ENCODE data around the gene ENTPD8.

ENTPD8 gene

DNA sequence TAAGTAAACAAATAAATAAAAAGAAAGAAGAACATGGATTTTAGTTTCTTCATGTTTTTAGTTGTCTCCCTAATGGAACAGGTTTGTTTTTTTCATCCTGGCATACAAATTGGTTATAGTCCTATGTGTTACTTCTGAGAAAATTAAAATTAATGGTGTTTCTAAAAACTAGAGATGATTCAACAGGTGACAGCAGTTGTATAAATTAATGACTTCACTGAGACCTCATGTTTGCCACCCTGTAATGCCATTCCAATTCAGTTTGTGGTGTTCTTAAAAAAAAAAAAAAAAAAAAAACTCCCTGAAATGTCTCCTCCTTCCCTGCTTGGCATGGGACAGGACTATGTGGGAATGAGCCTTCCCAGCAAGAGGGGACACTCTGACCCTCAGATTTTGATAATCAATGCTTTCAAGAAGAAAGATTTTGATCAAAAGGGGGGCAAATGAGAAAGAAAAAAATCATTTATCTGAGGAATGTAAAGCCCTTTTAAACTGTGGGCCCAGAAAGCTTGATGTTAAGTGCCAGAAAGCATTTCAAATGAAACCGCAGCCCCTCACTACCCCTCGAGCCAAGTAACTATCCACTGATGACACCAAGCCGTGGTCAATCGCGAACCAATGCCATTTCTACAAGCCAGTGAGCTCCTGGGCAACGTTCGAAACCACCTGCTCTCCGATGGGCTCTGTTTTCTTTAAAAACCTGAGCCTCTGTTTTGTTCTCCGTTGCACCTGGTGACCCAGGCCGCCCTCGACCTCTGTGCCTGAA is 19.1 kb downstream of the ENTPD8 start:
- H3K27ac ChIP-seq (ENCODE audit: insufficient read depth, low read length, poor library complexity, severe bottlenecking), result no peak overlapping the region

DNA sequence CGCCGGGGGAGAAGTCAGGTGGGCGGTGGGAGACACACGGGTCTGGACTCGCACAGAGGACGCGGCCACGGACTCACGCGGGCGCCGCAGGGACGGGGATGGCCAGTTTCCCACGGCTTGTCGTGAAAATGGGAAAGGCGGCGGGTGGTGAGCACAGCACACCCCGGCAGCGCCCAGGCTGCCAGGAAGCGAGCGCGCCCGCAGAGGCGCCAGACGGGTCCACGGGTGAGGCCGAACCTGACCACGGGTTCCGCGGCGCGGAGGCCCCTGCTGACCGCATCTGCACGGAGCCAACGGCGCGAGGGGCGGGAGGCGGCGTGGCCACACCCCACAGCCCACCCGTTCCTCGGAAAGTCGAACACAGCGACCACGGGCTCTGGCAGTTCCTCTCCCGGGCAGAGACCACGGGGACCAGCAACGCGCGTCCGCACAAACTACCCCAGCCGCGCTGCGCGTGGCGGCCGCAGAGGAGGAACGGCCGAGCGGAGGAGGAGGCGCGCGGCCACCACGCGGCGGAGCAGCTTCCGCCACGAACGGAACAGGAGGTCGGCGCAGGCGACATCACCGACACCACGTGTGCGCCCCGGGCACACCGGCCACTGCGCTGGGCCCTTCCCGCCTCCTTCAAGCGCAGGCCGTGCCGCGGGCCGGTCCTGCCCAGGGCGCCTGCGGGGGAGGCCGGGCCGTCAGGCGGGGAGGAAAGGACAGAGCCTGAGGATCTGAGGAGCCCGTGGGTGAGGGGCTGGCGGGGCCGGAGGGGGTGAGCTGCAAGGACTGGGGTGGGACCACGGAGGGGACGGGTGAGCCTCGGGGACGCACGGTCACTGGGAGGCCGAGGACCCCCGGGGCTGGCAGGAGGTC is 23.8 kb downstream of the ENTPD8 start:
- Histone ChIP-seq H3K36me3 (ENCODE audit: control insufficient read depth, insufficient read depth, low read length) (no peaks in the 10 kb centered on the region), H3K4me3 (ENCODE audit: insufficient read depth, low read depth, low read length, poor library complexity, severe bottlenecking) (peak overlapping the region; percentile 42), H3K27ac (ENCODE audit: insufficient read depth, low read length, poor library complexity, severe bottlenecking) (no peak overlapping the region), H3K9me3 (ENCODE audit: control insufficient read depth, low read length) (no peaks in the 10 kb centered on the region), H3K27me3 (replicated peaks; ENCODE audit: control insufficient read depth, insufficient read depth, low read length, poor library complexity, severe bottlenecking) (no peaks in the 10 kb centered on the region), H3K4me1 (ENCODE audit: control insufficient read depth, insufficient read depth, low read length, poor library complexity, severe bottlenecking) (peaks cover 6% of the 10 kb centered on the region)
- DNase-seq, result no peak

More for the DNA sequence above, 19.1 kb downstream of the ENTPD8 start:
- no peaks in the 10 kb centered on the region for H3K27me3 ChIP-seq (replicated peaks; ENCODE audit: control insufficient read depth, insufficient read depth, low read length, poor library complexity, severe bottlenecking)
- H3K4me3 ChIP-seq (ENCODE audit: insufficient read depth, low read depth, low read length, poor library complexity, severe bottlenecking), result peak overlapping the region; percentile 57
- H3K36me3 ChIP-seq (ENCODE audit: control insufficient read depth, insufficient read depth, low read length), result no peaks in the 10 kb centered on the region
- peaks cover 12% of the 10 kb centered on the region for H3K4me1 ChIP-seq (ENCODE audit: control insufficient read depth, insufficient read depth, low read length, poor library complexity, severe bottlenecking)
- no peaks in the 10 kb centered on the region for H3K9me3 ChIP-seq (ENCODE audit: control insufficient read depth, low read length)
- no peak for DNase-seq

DNA sequence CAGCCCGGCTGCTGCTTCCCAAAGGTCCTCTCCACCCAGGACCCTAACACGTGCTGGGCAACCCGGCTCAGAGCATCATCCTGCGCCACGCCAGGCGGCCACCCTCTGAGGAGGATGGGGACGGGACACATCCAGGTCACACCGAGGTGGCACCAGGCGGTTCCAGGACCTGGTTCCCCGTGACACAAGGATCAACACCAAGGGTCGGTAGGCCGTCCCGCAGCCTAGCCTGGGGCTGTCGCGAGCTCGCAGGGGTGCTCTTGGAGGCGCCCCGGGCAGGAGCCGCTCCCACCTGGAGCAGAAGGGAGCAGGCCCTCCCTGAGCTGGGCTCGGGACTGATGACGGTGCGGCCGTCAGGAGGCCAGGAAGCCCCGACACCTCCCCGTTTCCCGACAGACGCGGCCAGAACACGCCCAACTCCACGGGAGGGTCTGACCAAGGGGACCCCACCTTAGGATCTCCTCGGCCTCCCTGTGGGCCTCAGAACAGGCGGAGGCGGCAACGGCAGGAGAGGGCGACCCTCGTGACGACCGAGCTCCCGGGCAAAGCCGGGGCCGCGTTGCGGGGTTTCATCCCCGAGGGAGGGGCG is 24.5 kb downstream of the ENTPD8 start:
- Histone ChIP-seq H3K36me3 (ENCODE audit: control insufficient read depth, insufficient read depth, low read length) (no peaks in the 10 kb centered on the region), H3K4me1 (ENCODE audit: control insufficient read depth, insufficient read depth, low read length, poor library complexity, severe bottlenecking) (peaks cover 4% of the 10 kb centered on the region), H3K4me3 (ENCODE audit: insufficient read depth, low read depth, low read length, poor library complexity, severe bottlenecking) (no peak overlapping the region), H3K9me3 (ENCODE audit: control insufficient read depth, low read length) (no peaks in the 10 kb centered on the region), H3K27me3 (replicated peaks; ENCODE audit: control insufficient read depth, insufficient read depth, low read length, poor library complexity, severe bottlenecking) (no peaks in the 10 kb centered on the region), H3K27ac (ENCODE audit: insufficient read depth, low read length, poor library complexity, severe bottlenecking) (no peak overlapping the region)
- no peak for DNase-seq

DNA sequence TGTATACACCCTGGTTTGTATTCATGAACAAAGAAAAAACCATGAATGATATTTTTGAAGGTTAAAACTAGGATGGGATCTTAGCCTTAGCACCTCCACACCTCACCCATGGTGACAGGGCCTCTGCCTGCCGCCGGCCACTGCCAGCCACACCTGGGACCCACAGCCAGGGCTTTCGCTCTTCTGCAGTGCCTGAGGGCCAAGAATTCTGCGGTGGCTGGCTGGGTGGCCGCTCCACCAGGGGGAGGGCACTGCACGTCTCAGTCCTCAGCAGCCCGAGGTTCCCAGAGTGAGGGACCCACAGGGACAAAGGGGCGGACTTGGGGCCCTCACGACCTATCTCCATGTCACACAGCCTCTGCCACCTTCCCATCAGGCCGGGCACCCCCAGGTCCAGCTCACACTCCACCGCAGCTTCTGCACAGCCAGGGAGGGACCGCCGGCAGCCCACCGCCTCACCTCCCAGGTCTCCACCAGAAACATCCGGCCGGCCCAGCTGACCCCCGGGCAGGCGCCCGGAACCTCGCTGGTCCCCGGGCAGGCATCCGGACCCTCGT is 25.1 kb downstream of the ENTPD8 start:
- Histone ChIP-seq H3K27me3 (replicated peaks; ENCODE audit: control insufficient read depth, insufficient read depth, low read length, poor library complexity, severe bottlenecking) (no peaks in the 10 kb centered on the region), H3K4me3 (ENCODE audit: insufficient read depth, low read depth, low read length, poor library complexity, severe bottlenecking) (no peak overlapping the region), H3K36me3 (ENCODE audit: control insufficient read depth, insufficient read depth, low read length) (no peaks in the 10 kb centered on the region), H3K27ac (ENCODE audit: insufficient read depth, low read length, poor library complexity, severe bottlenecking) (no peak overlapping the region), H3K4me1 (ENCODE audit: control insufficient read depth, insufficient read depth, low read length, poor library complexity, severe bottlenecking) (peaks cover 8% of the 10 kb centered on the region), H3K9me3 (ENCODE audit: control insufficient read depth, low read length) (no peaks in the 10 kb centered on the region)
- DNase-seq, result no peak

DNA sequence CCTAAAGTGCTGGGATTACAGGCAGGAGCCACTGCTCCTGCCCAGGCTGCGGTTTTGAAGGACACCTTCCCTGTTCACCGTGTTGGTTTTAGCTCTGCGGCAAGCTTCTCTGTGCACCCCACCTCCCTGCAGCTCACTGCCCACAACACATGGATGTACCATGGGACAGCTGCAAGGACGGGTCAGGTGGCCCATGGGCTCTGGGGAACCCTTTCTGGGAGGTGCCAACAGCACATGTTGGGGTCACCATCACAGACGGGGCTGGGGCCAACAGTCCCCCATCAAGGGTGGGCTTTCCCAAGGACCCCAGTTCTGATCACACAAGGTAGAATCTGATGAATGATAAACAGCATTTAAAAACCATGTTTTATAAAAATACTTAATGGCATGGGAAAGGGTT is 25.7 kb downstream of the ENTPD8 start:
- no peak overlapping the region for H3K27ac ChIP-seq (ENCODE audit: insufficient read depth, low read length, poor library complexity, severe bottlenecking)

DNA sequence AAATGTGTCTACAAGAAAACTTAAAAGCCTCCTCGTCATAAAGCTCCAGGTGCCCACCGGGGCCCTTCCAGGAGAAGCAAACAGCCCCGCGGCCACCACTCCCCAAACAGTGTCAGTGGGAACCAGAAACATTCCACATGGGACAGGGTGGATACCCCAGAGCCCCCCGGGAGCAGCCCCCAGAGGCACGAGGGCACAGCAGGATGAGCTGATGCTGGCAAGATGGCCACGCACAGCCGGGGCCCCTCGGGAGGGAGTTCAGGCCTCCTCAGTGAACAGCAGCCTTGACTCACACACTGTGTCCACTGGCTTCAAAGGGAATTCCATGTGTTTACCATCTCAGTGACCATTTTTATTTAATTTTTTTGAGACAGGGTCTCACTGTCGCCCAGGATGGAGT is 28.7 kb downstream of the ENTPD8 start:
- Histone ChIP-seq H3K27ac (ENCODE audit: insufficient read depth, low read length, poor library complexity, severe bottlenecking) (no peak overlapping the region), H3K4me3 (ENCODE audit: insufficient read depth, low read depth, low read length, poor library complexity, severe bottlenecking) (no peak overlapping the region), H3K27me3 (replicated peaks; ENCODE audit: control insufficient read depth, insufficient read depth, low read length, poor library complexity, severe bottlenecking) (no peaks in the 10 kb centered on the region), H3K36me3 (ENCODE audit: control insufficient read depth, insufficient read depth, low read length) (no peaks in the 10 kb centered on the region), H3K4me1 (ENCODE audit: control insufficient read depth, insufficient read depth, low read length, poor library complexity, severe bottlenecking) (peaks cover 17% of the 10 kb centered on the region), H3K9me3 (ENCODE audit: control insufficient read depth, low read length) (no peaks in the 10 kb centered on the region)
- no peak for DNase-seq

More for the DNA sequence above, 25.7 kb downstream of the ENTPD8 start:
- DNase-seq, result no peak
- Histone ChIP-seq H3K9me3 (ENCODE audit: control insufficient read depth, low read length) (no peaks in the 10 kb centered on the region), H3K4me3 (ENCODE audit: insufficient read depth, low read depth, low read length, poor library complexity, severe bottlenecking) (no peak overlapping the region), H3K4me1 (ENCODE audit: control insufficient read depth, insufficient read depth, low read length, poor library complexity, severe bottlenecking) (peaks cover 14% of the 10 kb centered on the region), H3K36me3 (ENCODE audit: control insufficient read depth, insufficient read depth, low read length) (no peaks in the 10 kb centered on the region), H3K27me3 (replicated peaks; ENCODE audit: control insufficient read depth, insufficient read depth, low read length, poor library complexity, severe bottlenecking) (no peaks in the 10 kb centered on the region)

DNA sequence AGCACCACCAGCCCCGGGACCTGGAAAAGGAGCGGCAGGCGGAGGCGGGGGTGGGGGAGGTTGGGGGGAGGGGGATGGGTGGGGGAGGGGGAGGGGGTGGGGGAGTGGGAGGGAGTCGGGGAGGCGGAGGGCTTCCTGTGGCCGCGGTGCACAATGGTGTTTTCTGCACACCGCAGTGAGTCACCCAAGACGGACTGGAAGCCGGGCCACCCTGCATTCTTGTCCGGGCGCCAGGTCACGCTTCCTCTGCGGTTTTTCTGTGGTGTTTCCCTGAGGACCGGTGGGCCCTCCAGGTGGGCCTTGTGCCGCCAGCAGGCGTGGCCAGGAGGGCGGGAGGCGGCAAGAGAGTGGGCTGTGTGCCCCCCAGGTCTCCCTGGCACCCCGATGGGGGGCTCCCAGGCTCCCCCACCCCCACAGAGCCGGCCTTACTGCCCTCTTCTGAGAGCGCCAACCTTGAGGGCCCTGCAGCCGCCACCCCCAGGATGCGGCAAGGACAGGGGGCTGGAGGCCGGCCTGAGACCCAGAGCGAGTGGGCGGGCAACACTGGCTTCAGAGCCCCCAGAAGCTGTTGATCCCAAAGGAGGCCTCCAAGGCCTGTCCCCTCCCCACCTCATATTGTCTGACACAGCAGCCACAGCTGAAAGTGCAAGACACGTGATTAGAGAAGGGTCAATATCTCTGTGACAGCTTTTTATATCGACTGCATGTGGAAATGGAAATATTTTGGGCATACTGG is 29.3 kb downstream of the ENTPD8 start:
- Histone ChIP-seq H3K4me3 (ENCODE audit: insufficient read depth, low read depth, low read length, poor library complexity, severe bottlenecking) (no peak overlapping the region), H3K9me3 (ENCODE audit: control insufficient read depth, low read length) (no peaks in the 10 kb centered on the region), H3K36me3 (ENCODE audit: control insufficient read depth, insufficient read depth, low read length) (no peaks in the 10 kb centered on the region), H3K27ac (ENCODE audit: insufficient read depth, low read length, poor library complexity, severe bottlenecking) (no peak overlapping the region), H3K27me3 (replicated peaks; ENCODE audit: control insufficient read depth, insufficient read depth, low read length, poor library complexity, severe bottlenecking) (no peaks in the 10 kb centered on the region), H3K4me1 (ENCODE audit: control insufficient read depth, insufficient read depth, low read length, poor library complexity, severe bottlenecking) (peaks cover 24% of the 10 kb centered on the region)
- DNase-seq, result no peak

DNA sequence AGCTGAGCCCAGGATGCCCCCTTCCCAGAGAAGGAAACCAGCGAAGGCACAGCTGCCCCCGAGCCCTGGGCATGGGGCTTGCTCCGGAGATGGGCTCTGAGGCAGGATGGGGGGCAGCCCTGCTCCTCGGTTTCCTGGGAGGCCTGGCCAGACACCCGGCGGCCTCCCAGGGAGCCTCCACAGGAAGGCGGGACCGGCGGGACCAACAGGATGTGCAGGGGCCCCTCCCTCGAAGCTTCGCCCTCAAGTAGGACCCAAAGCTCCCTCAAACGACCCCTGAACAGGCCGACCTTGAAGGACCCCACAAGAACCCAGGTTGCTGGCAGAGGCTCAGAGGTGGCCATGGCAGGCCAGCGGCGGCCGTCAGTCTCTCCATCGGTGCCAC is 29.9 kb downstream of the ENTPD8 start:
- peaks cover 29% of the 10 kb centered on the region for H3K4me1 ChIP-seq (ENCODE audit: control insufficient read depth, insufficient read depth, low read length, poor library complexity, severe bottlenecking)
- no peak for DNase-seq
- no peaks in the 10 kb centered on the region for H3K27me3 ChIP-seq (replicated peaks; ENCODE audit: control insufficient read depth, insufficient read depth, low read length, poor library complexity, severe bottlenecking)
- no peaks in the 10 kb centered on the region for H3K9me3 ChIP-seq (ENCODE audit: control insufficient read depth, low read length)
- H3K36me3 ChIP-seq (ENCODE audit: control insufficient read depth, insufficient read depth, low read length), result no peaks in the 10 kb centered on the region
- H3K27ac ChIP-seq (ENCODE audit: insufficient read depth, low read length, poor library complexity, severe bottlenecking), result no peak overlapping the region
- H3K4me3 ChIP-seq (ENCODE audit: insufficient read depth, low read depth, low read length, poor library complexity, severe bottlenecking), result peak overlapping the region; percentile 22

DNA sequence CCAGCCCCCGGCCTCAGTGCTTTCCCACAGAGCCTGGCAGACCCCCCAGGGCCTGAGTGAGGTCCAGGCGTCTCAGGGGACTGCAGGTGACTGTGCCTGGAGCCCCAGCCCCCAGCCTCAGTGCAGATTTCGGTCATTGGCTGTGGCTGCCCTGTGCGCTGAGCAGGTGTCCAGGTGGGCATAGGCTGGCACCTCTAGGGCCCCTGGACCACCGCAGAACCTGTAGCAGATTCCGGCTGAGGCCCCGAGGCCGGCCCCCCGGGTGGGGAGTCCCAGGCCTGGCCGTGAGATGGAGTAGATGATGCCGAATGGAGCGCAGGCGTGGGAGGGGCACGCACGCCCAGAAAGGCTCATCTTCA is 30.3 kb downstream of the ENTPD8 start:
- Histone ChIP-seq H3K27me3 (replicated peaks; ENCODE audit: control insufficient read depth, insufficient read depth, low read length, poor library complexity, severe bottlenecking) (no peaks in the 10 kb centered on the region), H3K36me3 (ENCODE audit: control insufficient read depth, insufficient read depth, low read length) (no peaks in the 10 kb centered on the region), H3K27ac (ENCODE audit: insufficient read depth, low read length, poor library complexity, severe bottlenecking) (no peak overlapping the region), H3K9me3 (ENCODE audit: control insufficient read depth, low read length) (no peaks in the 10 kb centered on the region), H3K4me3 (ENCODE audit: insufficient read depth, low read depth, low read length, poor library complexity, severe bottlenecking) (no peak overlapping the region), H3K4me1 (ENCODE audit: control insufficient read depth, insufficient read depth, low read length, poor library complexity, severe bottlenecking) (peaks cover 29% of the 10 kb centered on the region)
- no peak for DNase-seq
